ENCODE measurements around the gene PIP4K2A.
A peak's percentile ranks its signal among the peaks of the same experiment; 100 is the strongest.

GRCh38 chr10:22618078-22618785 is 96.1 kb downstream of the PIP4K2A start:
- TF ChIP-seq CTCF (IDR thresholded peaks at IDR 0.05) (peak in 1 of 6 experiments; percentile 25), POLR2A (IDR thresholded peaks at IDR 0.05) (peak in 1 of 2 donors; percentile 48)
